OCI-LY1 (cell line): ENCODE data around the gene PCK1.

Experiments
- H2AFZ ChIP-seq: fragments of 200-600 bp; sonication (generic), shearing (Covaris generic); 2 replicates; pipeline ENCODE4 v1.6.0; 2014; ENCODE audit warnings: antibody characterized with exemption, mild to moderate bottlenecking, low read length
- H3F3A ChIP-seq: fragments of 200-600 bp; sonication (generic), shearing (Covaris generic); 2 replicates; pipeline ENCODE4 v1.6.0; 2014; ENCODE audit warnings: mild to moderate bottlenecking, antibody characterized with exemption, low read length, moderate library complexity; ENCODE audit not compliant: insufficient read depth
- H3K27ac ChIP-seq: fragments of 200-600 bp; sonication (generic); 2 replicates; pipeline ENCODE4 v1.5.1; 2014; ENCODE audit warnings: low read length, mixed run types, mild to moderate bottlenecking, low read depth; ENCODE audit not compliant: poor library complexity, severe bottlenecking
- H3K27me3 ChIP-seq: fragments of 200-600 bp; sonication (generic); 2 replicates; pipeline ENCODE4 v1.6.0; 2014; ENCODE audit warnings: antibody characterized with exemption, mild to moderate bottlenecking, low read length, moderate library complexity; ENCODE audit not compliant: insufficient read depth
- H3K36me3 ChIP-seq: fragments of 200-600 bp; sonication (generic); 2 replicates; pipeline ENCODE4 v1.6.1; 2014; ENCODE audit warnings: mild to moderate bottlenecking, antibody characterized with exemption, low read length, moderate library complexity, mixed read lengths; ENCODE audit not compliant: insufficient read depth
- H3K4me1 ChIP-seq: fragments of 200-600 bp; sonication (generic); 2 replicates; pipeline ENCODE4 v1.5.1; 2014; ENCODE audit warnings: mild to moderate bottlenecking, low read length, moderate library complexity; ENCODE audit not compliant: insufficient read depth, severe bottlenecking
- H3K4me2 ChIP-seq: fragments of 200-600 bp; sonication (generic), shearing (Covaris generic); 2 replicates; pipeline ENCODE4 v1.6.1; 2014; ENCODE audit warnings: low read length
- H3K4me3 ChIP-seq: fragments of 200-600 bp; sonication (generic); 2 replicates; pipeline ENCODE4 v1.5.1; 2014; ENCODE audit warnings: low read length, low read depth, mild to moderate bottlenecking, mixed read lengths; ENCODE audit not compliant: poor library complexity, severe bottlenecking
- H3K79me2 ChIP-seq: fragments of 200-600 bp; shearing (Covaris generic); 2 replicates; pipeline ENCODE4 v1.6.1; 2016; ENCODE audit warnings: mixed run types, low read length, mixed read lengths; ENCODE audit not compliant: insufficient read depth
- H3K9ac ChIP-seq: fragments of 200-600 bp; sonication (generic), shearing (Covaris generic); 2 replicates; pipeline ENCODE4 v1.6.1; 2014; ENCODE audit warnings: mild to moderate bottlenecking, low read length, mixed read lengths
- H3K9me2 ChIP-seq: fragments of 200-600 bp; sonication (generic), shearing (Covaris generic); 2 replicates; pipeline ENCODE4 v1.6.1; 2014; ENCODE audit warnings: low read depth, mild to moderate bottlenecking, low read length, mixed read lengths
- H3K9me3 ChIP-seq: fragments of 200-600 bp; shearing (Covaris generic); 2 replicates; pipeline ENCODE4 v1.6.1; 2014; ENCODE audit warnings: low read length, mixed read lengths
- H4K20me1 ChIP-seq: fragments of 200-600 bp; sonication (generic), shearing (Covaris generic); 2 replicates; pipeline ENCODE4 v1.6.0; 2016; ENCODE audit warnings: mild to moderate bottlenecking, low read length; ENCODE audit not compliant: insufficient read depth
- EZH2 ChIP-seq: fragments of 200-600 bp; sonication (generic), shearing (Covaris generic); IDR thresholded peaks from 2 replicates; pipeline ENCODE4 v1.8.0; 2017; ENCODE audit warnings: borderline replicate concordance, mixed run types, mild to moderate bottlenecking, antibody characterized with exemption, low read length, moderate library complexity, mixed read lengths
- TF ChIP-seq, protein P1 (sequence below): fragments of 200-600 bp; sonication (generic), shearing (Covaris generic); IDR thresholded peaks from 2 replicates; pipeline ENCODE4 v1.5.1; 2017; ENCODE audit warnings: mild to moderate bottlenecking, antibody characterized with exemption, low read length, moderate library complexity, mixed read lengths

PCK1 gene

DNA sequence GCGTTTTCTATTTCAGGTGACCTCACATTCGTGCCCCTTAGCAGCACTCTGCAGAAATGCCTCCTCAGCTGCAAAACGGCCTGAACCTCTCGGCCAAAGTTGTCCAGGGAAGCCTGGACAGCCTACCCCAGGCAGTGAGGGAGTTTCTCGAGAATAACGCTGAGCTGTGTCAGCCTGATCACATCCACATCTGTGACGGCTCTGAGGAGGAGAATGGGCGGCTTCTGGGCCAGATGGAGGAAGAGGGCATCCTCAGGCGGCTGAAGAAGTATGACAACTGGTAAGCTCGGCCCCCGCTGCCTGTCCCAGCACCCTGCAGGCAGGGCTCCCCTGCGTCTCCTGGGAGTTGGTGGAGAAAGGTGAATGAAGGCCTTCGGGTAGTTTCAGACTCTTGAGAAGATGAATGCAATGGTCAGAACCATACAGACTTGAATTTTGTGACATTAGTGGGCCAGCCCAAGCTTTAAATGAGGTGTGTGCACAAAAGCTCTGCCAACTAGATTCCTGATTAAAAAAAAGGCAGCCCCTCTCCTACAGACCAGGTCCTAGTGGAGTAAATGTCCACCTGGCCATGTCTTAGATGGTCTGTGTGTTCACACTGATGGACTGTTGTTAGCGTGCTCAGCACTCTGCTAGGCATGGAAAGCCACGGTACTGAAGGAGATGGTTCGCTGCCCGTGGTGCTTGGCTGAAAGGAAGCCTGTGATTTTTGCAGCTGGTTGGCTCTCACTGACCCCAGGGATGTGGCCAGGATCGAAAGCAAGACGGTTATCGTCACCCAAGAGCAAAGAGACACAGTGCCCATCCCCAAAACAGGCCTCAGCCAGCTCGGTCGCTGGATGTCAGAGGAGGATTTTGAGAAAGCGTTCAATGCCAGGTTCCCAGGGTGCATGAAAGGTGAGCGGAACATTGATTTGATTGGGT, 708 bp downstream of the PCK1 start:
- Histone ChIP-seq H3K4me2 (no peak overlapping the region), H3K4me3 (no peak overlapping the region), H3K27ac (no peak overlapping the region), H3K9me3 (no peaks in the 10 kb centered on the region), H3K9ac (no peak overlapping the region), H3K36me3 (no peaks in the 10 kb centered on the region), H3K27me3 (peaks cover 14% of the 10 kb centered on the region), H3K79me2 (no peaks in the 10 kb centered on the region), H4K20me1 (no peaks in the 10 kb centered on the region), H3K4me1 (no peaks in the 10 kb centered on the region), H3K9me2 (no peaks in the 10 kb centered on the region), H2AFZ (no peak overlapping the region), H3F3A (no peaks in the 10 kb centered on the region)
- TF ChIP-seq, protein P1, sequence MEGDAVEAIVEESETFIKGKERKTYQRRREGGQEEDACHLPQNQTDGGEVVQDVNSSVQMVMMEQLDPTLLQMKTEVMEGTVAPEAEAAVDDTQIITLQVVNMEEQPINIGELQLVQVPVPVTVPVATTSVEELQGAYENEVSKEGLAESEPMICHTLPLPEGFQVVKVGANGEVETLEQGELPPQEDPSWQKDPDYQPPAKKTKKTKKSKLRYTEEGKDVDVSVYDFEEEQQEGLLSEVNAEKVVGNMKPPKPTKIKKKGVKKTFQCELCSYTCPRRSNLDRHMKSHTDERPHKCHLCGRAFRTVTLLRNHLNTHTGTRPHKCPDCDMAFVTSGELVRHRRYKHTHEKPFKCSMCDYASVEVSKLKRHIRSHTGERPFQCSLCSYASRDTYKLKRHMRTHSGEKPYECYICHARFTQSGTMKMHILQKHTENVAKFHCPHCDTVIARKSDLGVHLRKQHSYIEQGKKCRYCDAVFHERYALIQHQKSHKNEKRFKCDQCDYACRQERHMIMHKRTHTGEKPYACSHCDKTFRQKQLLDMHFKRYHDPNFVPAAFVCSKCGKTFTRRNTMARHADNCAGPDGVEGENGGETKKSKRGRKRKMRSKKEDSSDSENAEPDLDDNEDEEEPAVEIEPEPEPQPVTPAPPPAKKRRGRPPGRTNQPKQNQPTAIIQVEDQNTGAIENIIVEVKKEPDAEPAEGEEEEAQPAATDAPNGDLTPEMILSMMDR, result no peak
- TF ChIP-seq EZH2, result no peak

DNA sequence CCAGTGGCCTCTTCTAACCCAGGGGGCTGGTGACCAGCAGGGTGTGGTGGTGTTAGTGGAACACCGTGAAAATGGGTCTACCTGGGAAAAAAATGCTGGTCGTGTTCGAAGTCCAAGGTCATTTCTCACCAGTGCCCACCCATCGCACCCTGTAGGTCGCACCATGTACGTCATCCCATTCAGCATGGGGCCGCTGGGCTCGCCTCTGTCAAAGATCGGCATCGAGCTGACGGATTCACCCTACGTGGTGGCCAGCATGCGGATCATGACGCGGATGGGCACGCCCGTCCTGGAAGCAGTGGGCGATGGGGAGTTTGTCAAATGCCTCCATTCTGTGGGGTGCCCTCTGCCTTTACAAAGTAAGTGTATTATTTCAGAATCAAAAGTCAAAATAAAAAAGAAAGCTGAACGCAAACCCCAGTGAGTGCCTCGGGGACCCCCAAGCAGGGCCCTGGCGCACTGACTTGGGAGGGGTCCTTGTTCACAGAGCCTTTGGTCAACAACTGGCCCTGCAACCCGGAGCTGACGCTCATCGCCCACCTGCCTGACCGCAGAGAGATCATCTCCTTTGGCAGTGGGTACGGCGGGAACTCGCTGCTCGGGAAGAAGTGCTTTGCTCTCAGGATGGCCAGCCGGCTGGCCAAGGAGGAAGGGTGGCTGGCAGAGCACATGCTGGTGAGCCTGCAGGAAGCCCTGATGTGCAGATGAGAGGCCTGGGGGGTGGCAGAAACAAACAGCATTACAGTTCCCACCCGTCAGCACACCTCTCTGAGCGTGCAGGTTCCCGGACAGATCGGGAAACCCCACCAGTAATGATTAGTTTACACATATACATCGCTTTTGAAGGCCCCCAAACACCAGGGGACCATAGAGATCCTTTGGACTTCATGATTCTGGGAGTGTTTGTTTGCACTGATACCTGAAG, 1.9 kb downstream of the PCK1 start:
- Histone ChIP-seq H3K9ac (no peak overlapping the region), H3K9me3 (no peaks in the 10 kb centered on the region), H3K79me2 (no peaks in the 10 kb centered on the region), H3K27ac (no peak overlapping the region), H3K36me3 (no peaks in the 10 kb centered on the region), H3K9me2 (no peaks in the 10 kb centered on the region), H3K4me1 (no peaks in the 10 kb centered on the region), H3K27me3 (peaks cover 9% of the 10 kb centered on the region; the same call in 1 of the 2 replicates), H3K4me3 (no peak overlapping the region), H4K20me1 (no peaks in the 10 kb centered on the region), H3F3A (no peaks in the 10 kb centered on the region), H3K4me2 (no peak overlapping the region), H2AFZ (no peak overlapping the region)
- TF ChIP-seq EZH2, result no peak
- TF ChIP-seq, protein P1, result no peak

DNA sequence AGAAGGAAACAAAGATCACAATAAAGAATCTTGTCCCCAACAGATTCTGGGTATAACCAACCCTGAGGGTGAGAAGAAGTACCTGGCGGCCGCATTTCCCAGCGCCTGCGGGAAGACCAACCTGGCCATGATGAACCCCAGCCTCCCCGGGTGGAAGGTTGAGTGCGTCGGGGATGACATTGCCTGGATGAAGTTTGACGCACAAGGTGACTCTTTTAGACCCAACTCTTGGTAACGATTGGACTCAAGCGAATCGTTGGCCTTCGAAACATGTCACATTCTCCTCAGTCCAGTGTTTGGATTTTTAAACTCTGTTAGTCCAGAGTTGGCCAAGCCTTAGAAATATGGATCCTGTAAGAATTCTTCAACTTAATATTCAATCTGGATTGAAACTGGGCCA, 2.6 kb downstream of the PCK1 start:
- no peak for TF ChIP-seq EZH2
- TF ChIP-seq, protein P1, result no peak
- Histone ChIP-seq H3K27ac (no peak overlapping the region), H3K9ac (no peak overlapping the region), H2AFZ (no peak overlapping the region), H3K27me3 (peaks cover 9% of the 10 kb centered on the region; the same call in 1 of the 2 replicates), H3K9me2 (no peaks in the 10 kb centered on the region), H3F3A (no peaks in the 10 kb centered on the region), H3K4me1 (no peaks in the 10 kb centered on the region), H3K9me3 (no peaks in the 10 kb centered on the region), H3K4me3 (no peak overlapping the region), H3K36me3 (no peaks in the 10 kb centered on the region), H3K79me2 (no peaks in the 10 kb centered on the region), H4K20me1 (no peaks in the 10 kb centered on the region), H3K4me2 (no peak overlapping the region)
